ENCODE results near the gene MRPL52.

DNA sequence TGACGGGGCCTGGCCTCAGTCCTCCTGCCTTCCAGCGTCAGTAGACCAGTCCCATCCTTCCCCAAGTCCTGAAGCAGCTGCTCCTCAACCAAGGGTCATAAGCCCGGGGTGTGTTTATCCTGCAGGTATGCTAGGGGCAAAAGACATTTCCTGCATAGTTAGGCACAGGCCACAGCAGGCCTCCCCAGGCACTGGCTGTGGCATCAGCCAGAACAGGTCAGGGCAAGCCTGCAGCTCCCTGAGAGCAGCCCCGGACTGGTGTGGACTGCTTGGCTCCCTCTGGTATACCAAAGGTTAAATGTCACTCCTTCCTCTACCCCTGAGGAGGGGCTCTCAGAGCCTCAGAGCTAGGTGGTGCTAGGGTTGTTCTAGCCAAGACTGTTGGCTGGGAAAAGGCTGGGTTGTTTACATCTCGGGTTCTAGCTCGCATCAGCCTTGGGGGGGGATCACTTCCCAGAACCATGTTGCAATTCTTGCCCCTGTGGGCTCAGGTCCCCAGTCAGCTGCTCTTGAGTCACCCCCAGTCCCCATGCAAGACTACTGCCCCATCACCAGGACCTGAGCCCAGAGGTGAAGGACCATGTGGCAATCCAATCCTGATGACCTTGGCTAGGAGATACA is 9.6 kb downstream of the MRPL52 start:
- TF ChIP-seq POLR2AphosphoS5 (IDR thresholded peaks at IDR 0.05; ENCODE audit: low read depth) (no peak), REST (IDR thresholded peaks at IDR 0.05; ENCODE audit: insufficient replicate concordance, low read depth) (no peak)
- TF ChIP-seq, protein P1, sequence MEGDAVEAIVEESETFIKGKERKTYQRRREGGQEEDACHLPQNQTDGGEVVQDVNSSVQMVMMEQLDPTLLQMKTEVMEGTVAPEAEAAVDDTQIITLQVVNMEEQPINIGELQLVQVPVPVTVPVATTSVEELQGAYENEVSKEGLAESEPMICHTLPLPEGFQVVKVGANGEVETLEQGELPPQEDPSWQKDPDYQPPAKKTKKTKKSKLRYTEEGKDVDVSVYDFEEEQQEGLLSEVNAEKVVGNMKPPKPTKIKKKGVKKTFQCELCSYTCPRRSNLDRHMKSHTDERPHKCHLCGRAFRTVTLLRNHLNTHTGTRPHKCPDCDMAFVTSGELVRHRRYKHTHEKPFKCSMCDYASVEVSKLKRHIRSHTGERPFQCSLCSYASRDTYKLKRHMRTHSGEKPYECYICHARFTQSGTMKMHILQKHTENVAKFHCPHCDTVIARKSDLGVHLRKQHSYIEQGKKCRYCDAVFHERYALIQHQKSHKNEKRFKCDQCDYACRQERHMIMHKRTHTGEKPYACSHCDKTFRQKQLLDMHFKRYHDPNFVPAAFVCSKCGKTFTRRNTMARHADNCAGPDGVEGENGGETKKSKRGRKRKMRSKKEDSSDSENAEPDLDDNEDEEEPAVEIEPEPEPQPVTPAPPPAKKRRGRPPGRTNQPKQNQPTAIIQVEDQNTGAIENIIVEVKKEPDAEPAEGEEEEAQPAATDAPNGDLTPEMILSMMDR (IDR thresholded peaks at IDR 0.05; ENCODE audit: insufficient read depth, low read length) = no peak
